GM23338 (cell line): ENCODE measurements around the gene ROPN1L. TPM values are rescaled to one million over a fixed set of nuclear protein-coding genes. Genes with fewer than 3 reads are reported as not detected.

ENCODE experiments used
- ATAC-seq: fragments of 200-7000 bp; cut with Tn5 transposase; 3 replicates; pipeline ENCODE4 v1.9.1; 2020
- DNase-seq: peaks from one replicate; pipeline ENCODE4 v3.0.0-alpha.2; 2015; ENCODE audit warnings: low spot score
- H2AFZ ChIP-seq: fragments of 200-600 bp; sonication (generic); 2 replicates; pipeline ENCODE4 v1.8.0; 2016; ENCODE audit warnings: antibody characterized with exemption, mild to moderate bottlenecking, moderate library complexity
- H3F3A ChIP-seq: fragments of 200-600 bp; sonication (generic); replicated peaks from 2 replicates; pipeline ENCODE4 v1.8.0; 2017; ENCODE audit warnings: antibody characterized with exemption, mixed run types, low read depth
- H3K27ac ChIP-seq: fragments of 200-600 bp; sonication (generic); 2 replicates; pipeline ENCODE4 v1.6.1; 2016; ENCODE audit warnings: low read depth
- H3K27me3 ChIP-seq: fragments of 200-600 bp; sonication (generic); 2 replicates; pipeline ENCODE4 v1.8.0; 2016; ENCODE audit warnings: mild to moderate bottlenecking, mixed run types, moderate library complexity; ENCODE audit not compliant: insufficient read depth
- H3K36me3 ChIP-seq: fragments of 200-600 bp; sonication (generic); 2 replicates; pipeline ENCODE4 v1.8.0; 2016; ENCODE audit warnings: mild to moderate bottlenecking; ENCODE audit not compliant: insufficient read depth
- H3K4me1 ChIP-seq: fragments of 200-600 bp; sonication (generic); 2 replicates; pipeline ENCODE4 v1.8.0; 2016; ENCODE audit warnings: mild to moderate bottlenecking, moderate library complexity; ENCODE audit not compliant: insufficient read depth
- H3K4me2 ChIP-seq: fragments of 200-600 bp; sonication (generic); 2 replicates; pipeline ENCODE4 v1.7.1; 2017; ENCODE audit warnings: mixed run types
- H3K4me3 ChIP-seq: fragments of 200-600 bp; sonication (generic); 2 replicates; pipeline ENCODE4 v1.6.1; 2016; ENCODE audit warnings: mixed run types
- H3K79me2 ChIP-seq: fragments of 200-600 bp; sonication (generic); replicated peaks from 2 replicates; pipeline ENCODE4 v1.8.0; 2017; ENCODE audit warnings: mild to moderate bottlenecking; ENCODE audit not compliant: insufficient read depth
- H3K9me2 ChIP-seq: fragments of 200-600 bp; sonication (generic); 2 replicates; pipeline ENCODE4 v1.8.0; 2017; ENCODE audit not compliant: insufficient read depth
- H4K20me1 ChIP-seq: fragments of 200-600 bp; sonication (generic); replicated peaks from 2 replicates; pipeline ENCODE4 v1.8.0; 2017; ENCODE audit warnings: mild to moderate bottlenecking; ENCODE audit not compliant: insufficient read depth
- H3K27ac Mint-ChIP-seq: 2 replicates; pipeline ENCODE4 v1.8.0; 2020; ENCODE audit warnings: inconsistent platforms, mild to moderate bottlenecking, moderate library complexity, mixed read lengths
- H3K27me3 Mint-ChIP-seq: 3 replicates; pipeline ENCODE4 v1.8.0; 2022; ENCODE audit warnings: low read depth, mild to moderate bottlenecking, moderate library complexity, mixed read lengths, inconsistent platforms; ENCODE audit not compliant: insufficient read depth, poor library complexity
- H3K36me3 Mint-ChIP-seq: 3 replicates; pipeline ENCODE4 v1.8.0; 2021; ENCODE audit warnings: low read depth, mild to moderate bottlenecking, inconsistent platforms, moderate library complexity, mixed read lengths
- H3K4me1 Mint-ChIP-seq: 3 replicates; pipeline ENCODE4 v1.8.0; 2020; ENCODE audit warnings: mild to moderate bottlenecking, inconsistent platforms, mixed read lengths
- H3K4me3 Mint-ChIP-seq: 3 replicates; pipeline ENCODE4 v1.8.0; 2021; ENCODE audit warnings: moderate library complexity, mild to moderate bottlenecking, inconsistent platforms, mixed read lengths
- H3K9me3 Mint-ChIP-seq: 3 replicates; pipeline ENCODE4 v1.8.0; 2020; ENCODE audit warnings: moderate library complexity, mild to moderate bottlenecking, inconsistent platforms, mixed read lengths
- CREB1 ChIP-seq: fragments of 250-450 bp; sonication (Bioruptor Pico); IDR thresholded peaks from 2 replicates; pipeline ENCODE4 v1.5.0; 2020; ENCODE audit warnings: low read depth, mild to moderate bottlenecking, moderate library complexity
- EZH2 ChIP-seq: fragments of 200-600 bp; sonication (generic); IDR thresholded peaks from one replicate; pipeline ENCODE4 v1.8.0; 2017; ENCODE audit warnings: antibody characterized with exemption, mild to moderate bottlenecking, low read depth; ENCODE audit not compliant: unreplicated experiment
- EZH2phosphoT487 ChIP-seq: fragments of 200-600 bp; sonication (generic); IDR thresholded peaks from one replicate; pipeline ENCODE4 v1.8.1; 2018; ENCODE audit warnings: antibody characterized with exemption; ENCODE audit not compliant: unreplicated experiment
- JUNB ChIP-seq: IDR thresholded peaks from one replicate; pipeline ENCODE4 v1.6.1; 2016; ENCODE audit warnings: antibody characterized with exemption; ENCODE audit not compliant: unreplicated experiment
- NANOG ChIP-seq: IDR thresholded peaks from 2 replicates; pipeline ENCODE4 v1.6.1; 2016; ENCODE audit warnings: antibody characterized with exemption, borderline replicate concordance
- POLR2AphosphoS5 ChIP-seq: IDR thresholded peaks from 2 replicates; pipeline ENCODE4 v1.6.1; 2016; ENCODE audit warnings: antibody characterized with exemption, low read depth
- STAT1 ChIP-seq: IDR thresholded peaks from one replicate; pipeline ENCODE4 v1.6.1; 2016; ENCODE audit warnings: antibody characterized with exemption; ENCODE audit not compliant: unreplicated experiment
- ZNF114 ChIP-seq: fragments of 250-450 bp; sonication (Bioruptor Pico); IDR thresholded peaks from 2 replicates; pipeline ENCODE4 v1.5.0; 2020; ENCODE audit warnings: mild to moderate bottlenecking, moderate library complexity
- ZNF331 ChIP-seq: fragments of 250-450 bp; sonication (Bioruptor Pico); IDR thresholded peaks from 2 replicates; pipeline ENCODE4 v1.5.0; 2020; ENCODE audit warnings: low read depth, mild to moderate bottlenecking, moderate library complexity
- polyA plus RNA-seq: library from polyadenylated mRNA; unstranded; fragments of >200 nt; fragmentation: Nextera tagmentation; extraction: Ambion mirVana; gene quantifications from 2 replicates; pipeline ENCODE4 v1.2.1, GENCODE V29; 2016
- total RNA-seq: library from RNA; depleted of rRNA; stranded (reverse); fragments of >200 nt; shearing (Covaris generic); gene quantifications from 2 replicates; pipeline ENCODE4 v1.2.3, GENCODE V29; 2014
- TF ChIP-seq, protein P1 (sequence below), 2 experiments: fragments of 200-600 bp in 1 of 2; sonication (generic) in 1 of 2; conservative IDR thresholded peaks; 2 replicates each; pipeline versions ENCODE4 v1.5.1 to v1.6.1; 2016 to 2017; ENCODE audit warnings: antibody characterized with exemption in 2 of 2, low read depth in 2 of 2, mild to moderate bottlenecking in 2 of 2, moderate library complexity in 1 of 2
- TF ChIP-seq, protein P2 (sequence below): IDR thresholded peaks from one replicate; pipeline ENCODE4 v1.6.1; 2018; ENCODE audit warnings: antibody characterized with exemption; ENCODE audit not compliant: unreplicated experiment
- TF ChIP-seq, protein P3 (sequence below): IDR thresholded peaks from 2 replicates; pipeline ENCODE4 v1.6.1; 2016; ENCODE audit warnings: antibody characterized with exemption
- TF ChIP-seq, protein P4 (sequence below): fragments of 250-450 bp; sonication (Bioruptor Pico); IDR thresholded peaks from 2 replicates; pipeline ENCODE4 v1.5.0; 2020; ENCODE audit warnings: mild to moderate bottlenecking, moderate library complexity

Gene ROPN1L
- total and polyA plus RNA-seq, 2 experiments from 2014 or later: 0.57 TPM; not detected in 1

DNA sequence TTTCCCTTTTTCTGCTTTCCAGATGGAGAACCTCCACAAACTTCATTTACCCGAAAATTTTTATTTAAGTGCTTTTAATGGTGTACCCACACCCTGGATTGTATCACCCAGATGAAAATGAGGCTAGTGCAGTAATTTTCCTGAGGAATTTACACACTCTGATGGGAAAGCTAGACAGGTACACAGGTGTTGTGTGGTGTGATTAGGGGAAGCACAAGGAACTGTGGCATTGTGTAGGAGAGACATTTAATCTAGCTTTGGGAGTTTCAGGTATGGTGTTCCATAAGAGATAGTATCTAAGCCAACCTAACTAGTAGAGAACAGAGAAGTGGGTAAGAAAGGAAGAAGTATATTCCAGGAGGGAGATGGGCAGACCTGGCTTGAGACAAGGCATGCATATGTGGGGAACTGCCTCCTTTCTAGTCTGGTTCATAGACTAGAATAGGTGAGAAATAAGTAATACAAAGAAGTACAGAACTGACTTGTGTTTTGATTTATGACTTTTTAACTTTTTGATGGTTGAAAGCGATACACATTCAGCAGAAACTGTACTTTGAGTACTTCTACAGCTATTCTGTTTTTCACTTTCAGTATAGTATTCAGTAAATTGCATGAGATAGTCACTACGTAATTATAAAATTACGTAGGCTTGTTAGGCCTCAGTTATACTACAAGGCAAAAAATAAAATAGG is 22.9 kb upstream of the ROPN1L start:
- H3K4me1 ChIP-seq: peaks cover 15% of the 10 kb centered on the region
- H3K27me3 ChIP-seq: no peaks in the 10 kb centered on the region
- H3K4me1 Mint-ChIP-seq: peaks cover 19% of the 10 kb centered on the region
- no peak overlapping the region for H3K4me3 ChIP-seq
- H3K79me2 ChIP-seq: no peaks in the 10 kb centered on the region
- ATAC-seq: no peak
- H3K27ac Mint-ChIP-seq: no peak overlapping the region
- H3K36me3 ChIP-seq: peaks cover 44% of the 10 kb centered on the region
- no peak overlapping the region for H3K27ac ChIP-seq
- no peak for TF ChIP-seq STAT1
- TF ChIP-seq ZNF331 (CRISPR knock-in tag): no peak
- TF ChIP-seq EZH2: no peak
- TF ChIP-seq JUNB: no peak
- TF ChIP-seq, protein P1, sequence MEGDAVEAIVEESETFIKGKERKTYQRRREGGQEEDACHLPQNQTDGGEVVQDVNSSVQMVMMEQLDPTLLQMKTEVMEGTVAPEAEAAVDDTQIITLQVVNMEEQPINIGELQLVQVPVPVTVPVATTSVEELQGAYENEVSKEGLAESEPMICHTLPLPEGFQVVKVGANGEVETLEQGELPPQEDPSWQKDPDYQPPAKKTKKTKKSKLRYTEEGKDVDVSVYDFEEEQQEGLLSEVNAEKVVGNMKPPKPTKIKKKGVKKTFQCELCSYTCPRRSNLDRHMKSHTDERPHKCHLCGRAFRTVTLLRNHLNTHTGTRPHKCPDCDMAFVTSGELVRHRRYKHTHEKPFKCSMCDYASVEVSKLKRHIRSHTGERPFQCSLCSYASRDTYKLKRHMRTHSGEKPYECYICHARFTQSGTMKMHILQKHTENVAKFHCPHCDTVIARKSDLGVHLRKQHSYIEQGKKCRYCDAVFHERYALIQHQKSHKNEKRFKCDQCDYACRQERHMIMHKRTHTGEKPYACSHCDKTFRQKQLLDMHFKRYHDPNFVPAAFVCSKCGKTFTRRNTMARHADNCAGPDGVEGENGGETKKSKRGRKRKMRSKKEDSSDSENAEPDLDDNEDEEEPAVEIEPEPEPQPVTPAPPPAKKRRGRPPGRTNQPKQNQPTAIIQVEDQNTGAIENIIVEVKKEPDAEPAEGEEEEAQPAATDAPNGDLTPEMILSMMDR (conservative IDR thresholded peaks at IDR 0.05; ENCODE audit: low read depth in 2 of 2): no peak
- no peak for TF ChIP-seq ZNF114 (CRISPR knock-in tag)
- TF ChIP-seq, protein P2, sequence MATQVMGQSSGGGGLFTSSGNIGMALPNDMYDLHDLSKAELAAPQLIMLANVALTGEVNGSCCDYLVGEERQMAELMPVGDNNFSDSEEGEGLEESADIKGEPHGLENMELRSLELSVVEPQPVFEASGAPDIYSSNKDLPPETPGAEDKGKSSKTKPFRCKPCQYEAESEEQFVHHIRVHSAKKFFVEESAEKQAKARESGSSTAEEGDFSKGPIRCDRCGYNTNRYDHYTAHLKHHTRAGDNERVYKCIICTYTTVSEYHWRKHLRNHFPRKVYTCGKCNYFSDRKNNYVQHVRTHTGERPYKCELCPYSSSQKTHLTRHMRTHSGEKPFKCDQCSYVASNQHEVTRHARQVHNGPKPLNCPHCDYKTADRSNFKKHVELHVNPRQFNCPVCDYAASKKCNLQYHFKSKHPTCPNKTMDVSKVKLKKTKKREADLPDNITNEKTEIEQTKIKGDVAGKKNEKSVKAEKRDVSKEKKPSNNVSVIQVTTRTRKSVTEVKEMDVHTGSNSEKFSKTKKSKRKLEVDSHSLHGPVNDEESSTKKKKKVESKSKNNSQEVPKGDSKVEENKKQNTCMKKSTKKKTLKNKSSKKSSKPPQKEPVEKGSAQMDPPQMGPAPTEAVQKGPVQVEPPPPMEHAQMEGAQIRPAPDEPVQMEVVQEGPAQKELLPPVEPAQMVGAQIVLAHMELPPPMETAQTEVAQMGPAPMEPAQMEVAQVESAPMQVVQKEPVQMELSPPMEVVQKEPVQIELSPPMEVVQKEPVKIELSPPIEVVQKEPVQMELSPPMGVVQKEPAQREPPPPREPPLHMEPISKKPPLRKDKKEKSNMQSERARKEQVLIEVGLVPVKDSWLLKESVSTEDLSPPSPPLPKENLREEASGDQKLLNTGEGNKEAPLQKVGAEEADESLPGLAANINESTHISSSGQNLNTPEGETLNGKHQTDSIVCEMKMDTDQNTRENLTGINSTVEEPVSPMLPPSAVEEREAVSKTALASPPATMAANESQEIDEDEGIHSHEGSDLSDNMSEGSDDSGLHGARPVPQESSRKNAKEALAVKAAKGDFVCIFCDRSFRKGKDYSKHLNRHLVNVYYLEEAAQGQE: no peak
- no peak for TF ChIP-seq POLR2AphosphoS5
- TF ChIP-seq, protein P3, sequence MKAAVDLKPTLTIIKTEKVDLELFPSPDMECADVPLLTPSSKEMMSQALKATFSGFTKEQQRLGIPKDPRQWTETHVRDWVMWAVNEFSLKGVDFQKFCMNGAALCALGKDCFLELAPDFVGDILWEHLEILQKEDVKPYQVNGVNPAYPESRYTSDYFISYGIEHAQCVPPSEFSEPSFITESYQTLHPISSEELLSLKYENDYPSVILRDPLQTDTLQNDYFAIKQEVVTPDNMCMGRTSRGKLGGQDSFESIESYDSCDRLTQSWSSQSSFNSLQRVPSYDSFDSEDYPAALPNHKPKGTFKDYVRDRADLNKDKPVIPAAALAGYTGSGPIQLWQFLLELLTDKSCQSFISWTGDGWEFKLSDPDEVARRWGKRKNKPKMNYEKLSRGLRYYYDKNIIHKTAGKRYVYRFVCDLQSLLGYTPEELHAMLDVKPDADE: no peak
- TF ChIP-seq CREB1 (CRISPR knock-in tag): no peak
- TF ChIP-seq, protein P4, sequence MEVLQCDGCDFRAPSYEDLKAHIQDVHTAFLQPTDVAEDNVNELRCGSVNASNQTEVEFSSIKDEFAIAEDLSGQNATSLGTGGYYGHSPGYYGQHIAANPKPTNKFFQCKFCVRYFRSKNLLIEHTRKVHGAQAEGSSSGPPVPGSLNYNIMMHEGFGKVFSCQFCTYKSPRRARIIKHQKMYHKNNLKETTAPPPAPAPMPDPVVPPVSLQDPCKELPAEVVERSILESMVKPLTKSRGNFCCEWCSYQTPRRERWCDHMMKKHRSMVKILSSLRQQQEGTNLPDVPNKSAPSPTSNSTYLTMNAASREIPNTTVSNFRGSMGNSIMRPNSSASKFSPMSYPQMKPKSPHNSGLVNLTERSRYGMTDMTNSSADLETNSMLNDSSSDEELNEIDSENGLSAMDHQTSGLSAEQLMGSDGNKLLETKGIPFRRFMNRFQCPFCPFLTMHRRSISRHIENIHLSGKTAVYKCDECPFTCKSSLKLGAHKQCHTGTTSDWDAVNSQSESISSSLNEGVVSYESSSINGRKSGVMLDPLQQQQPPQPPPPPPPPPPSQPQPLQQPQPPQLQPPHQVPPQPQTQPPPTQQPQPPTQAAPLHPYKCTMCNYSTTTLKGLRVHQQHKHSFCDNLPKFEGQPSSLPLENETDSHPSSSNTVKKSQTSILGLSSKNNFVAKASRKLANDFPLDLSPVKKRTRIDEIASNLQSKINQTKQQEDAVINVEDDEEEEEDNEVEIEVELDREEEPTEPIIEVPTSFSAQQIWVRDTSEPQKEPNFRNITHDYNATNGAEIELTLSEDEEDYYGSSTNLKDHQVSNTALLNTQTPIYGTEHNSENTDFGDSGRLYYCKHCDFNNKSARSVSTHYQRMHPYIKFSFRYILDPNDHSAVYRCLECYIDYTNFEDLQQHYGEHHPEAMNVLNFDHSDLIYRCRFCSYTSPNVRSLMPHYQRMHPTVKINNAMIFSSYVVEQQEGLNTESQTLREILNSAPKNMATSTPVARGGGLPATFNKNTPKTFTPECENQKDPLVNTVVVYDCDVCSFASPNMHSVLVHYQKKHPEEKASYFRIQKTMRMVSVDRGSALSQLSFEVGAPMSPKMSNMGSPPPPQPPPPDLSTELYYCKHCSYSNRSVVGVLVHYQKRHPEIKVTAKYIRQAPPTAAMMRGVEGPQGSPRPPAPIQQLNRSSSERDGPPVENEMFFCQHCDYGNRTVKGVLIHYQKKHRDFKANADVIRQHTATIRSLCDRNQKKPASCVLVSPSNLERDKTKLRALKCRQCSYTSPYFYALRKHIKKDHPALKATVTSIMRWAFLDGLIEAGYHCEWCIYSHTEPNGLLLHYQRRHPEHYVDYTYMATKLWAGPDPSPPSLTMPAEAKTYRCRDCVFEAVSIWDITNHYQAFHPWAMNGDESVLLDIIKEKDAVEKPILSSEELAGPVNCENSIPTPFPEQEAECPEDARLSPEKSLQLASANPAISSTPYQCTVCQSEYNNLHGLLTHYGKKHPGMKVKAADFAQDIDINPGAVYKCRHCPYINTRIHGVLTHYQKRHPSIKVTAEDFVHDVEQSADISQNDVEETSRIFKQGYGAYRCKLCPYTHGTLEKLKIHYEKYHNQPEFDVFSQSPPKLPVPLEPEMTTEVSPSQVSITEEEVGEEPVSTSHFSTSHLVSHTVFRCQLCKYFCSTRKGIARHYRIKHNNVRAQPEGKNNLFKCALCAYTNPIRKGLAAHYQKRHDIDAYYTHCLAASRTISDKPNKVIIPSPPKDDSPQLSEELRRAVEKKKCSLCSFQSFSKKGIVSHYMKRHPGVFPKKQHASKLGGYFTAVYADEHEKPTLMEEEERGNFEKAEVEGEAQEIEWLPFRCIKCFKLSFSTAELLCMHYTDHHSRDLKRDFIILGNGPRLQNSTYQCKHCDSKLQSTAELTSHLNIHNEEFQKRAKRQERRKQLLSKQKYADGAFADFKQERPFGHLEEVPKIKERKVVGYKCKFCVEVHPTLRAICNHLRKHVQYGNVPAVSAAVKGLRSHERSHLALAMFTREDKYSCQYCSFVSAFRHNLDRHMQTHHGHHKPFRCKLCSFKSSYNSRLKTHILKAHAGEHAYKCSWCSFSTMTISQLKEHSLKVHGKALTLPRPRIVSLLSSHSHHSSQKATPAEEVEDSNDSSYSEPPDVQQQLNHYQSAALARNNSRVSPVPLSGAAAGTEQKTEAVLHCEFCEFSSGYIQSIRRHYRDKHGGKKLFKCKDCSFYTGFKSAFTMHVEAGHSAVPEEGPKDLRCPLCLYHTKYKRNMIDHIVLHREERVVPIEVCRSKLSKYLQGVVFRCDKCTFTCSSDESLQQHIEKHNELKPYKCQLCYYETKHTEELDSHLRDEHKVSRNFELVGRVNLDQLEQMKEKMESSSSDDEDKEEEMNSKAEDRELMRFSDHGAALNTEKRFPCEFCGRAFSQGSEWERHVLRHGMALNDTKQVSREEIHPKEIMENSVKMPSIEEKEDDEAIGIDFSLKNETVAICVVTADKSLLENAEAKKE (CRISPR knock-in tag): no peak
- TF ChIP-seq EZH2phosphoT487: no peak
- TF ChIP-seq NANOG: no peak
- H2AFZ ChIP-seq: no peak overlapping the region
- H3K27me3 Mint-ChIP-seq: no peaks in the 10 kb centered on the region
- H3K4me2 ChIP-seq: no peak overlapping the region
- H3F3A ChIP-seq: no peaks in the 10 kb centered on the region
- H3K36me3 Mint-ChIP-seq: peaks cover 43% of the 10 kb centered on the region
- DNase-seq: no peak
- no peaks in the 10 kb centered on the region for H3K9me2 ChIP-seq
- no peaks in the 10 kb centered on the region for H4K20me1 ChIP-seq
- H3K4me3 Mint-ChIP-seq: no peak overlapping the region
- H3K9me3 Mint-ChIP-seq: no peaks in the 10 kb centered on the region
